HG02798 (cell line): ENCODE results near the gene MDH2.
"Not testable (repeated sequence)": the region's sequence is repeated elsewhere in the genome, so short reads cannot be mapped to it uniquely, and the experiment has no call there.

Source experiments
- ATAC-seq: cut with Tn5 transposase; IDR thresholded peaks from one replicate; pipeline ENCODE4 v1.9.1; 2021; ENCODE audit warnings: mild to moderate bottlenecking; ENCODE audit not compliant: unreplicated experiment, poor library complexity

The MDH2 gene

GRCh38 chr7:76069238-76069638, 21.3 kb downstream of the MDH2 start:
- no peak for ATAC-seq

DNA sequence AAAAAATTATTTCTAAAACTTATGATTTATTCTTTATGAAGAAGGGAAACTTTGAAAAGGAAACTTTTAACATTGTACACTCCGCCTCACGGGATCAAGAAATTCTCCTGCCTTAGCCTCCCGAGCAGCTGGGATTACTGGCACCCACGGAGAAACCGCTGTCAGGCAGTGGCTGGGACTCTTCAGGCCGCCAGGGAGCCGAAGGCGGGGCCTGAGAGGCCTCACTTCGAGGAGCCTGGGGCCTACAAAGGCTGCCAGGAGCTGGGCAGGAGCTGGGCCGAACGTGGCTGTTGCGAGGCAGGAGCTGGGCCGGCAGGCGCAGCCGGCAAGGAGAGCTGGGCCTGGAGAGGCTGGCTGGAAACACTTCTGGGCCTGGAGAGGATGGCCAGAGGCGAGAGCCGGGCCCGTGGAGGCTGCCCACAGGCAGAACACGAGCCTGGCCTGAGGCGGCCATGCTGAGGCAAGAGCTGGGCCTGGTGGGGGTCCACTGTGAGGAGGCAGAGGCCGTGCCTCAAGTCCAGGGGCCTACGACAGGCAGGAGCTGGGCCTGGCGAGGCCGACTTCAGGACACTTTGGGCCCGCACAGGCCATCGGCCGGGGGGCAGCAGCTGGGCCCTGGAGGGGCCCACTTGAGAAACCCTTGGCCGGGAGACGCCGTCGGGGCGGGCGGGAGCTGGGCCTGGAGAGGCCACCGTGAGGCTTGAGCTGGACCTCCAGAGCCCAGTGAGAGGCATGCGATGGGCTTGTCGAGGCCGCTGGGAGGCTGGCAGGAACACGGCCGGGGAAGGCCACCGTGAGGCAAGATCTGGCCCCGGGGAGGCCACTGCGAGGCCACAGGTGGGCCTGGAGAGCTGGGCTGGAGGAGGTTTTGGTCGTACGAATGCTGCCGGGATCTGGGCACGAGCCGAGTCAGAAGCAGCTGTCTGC, 23.7 kb downstream of the MDH2 start:
- ATAC-seq = no peak

GRCh38 chr7:76072243-76073148, 24.6 kb downstream of the MDH2 start:
- ATAC-seq = no peak

GRCh38 chr7:76073335-76073990, 25.6 kb downstream of the MDH2 start:
- ATAC-seq = no peak

GRCh38 chr7:76074306-76074971, 26.5 kb downstream of the MDH2 start:
- no peak for ATAC-seq

DNA sequence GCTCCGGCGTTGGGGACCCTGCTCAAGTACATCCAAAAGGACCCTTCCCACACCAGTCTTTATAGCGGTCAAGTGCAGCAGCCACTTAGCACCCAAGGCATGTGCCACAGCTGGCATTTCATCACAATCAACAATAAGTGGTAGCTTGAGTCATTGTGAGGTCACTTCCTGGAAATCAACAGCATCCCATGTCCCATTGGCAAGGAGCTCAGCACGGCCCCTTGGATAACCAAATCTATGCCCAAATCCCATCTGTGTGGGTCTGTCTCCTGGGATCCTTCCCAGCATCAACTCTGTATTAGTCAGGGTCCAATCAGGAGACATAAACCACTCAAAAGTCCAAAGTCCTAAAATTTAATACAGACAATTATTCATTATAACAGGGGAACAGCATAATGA, 27.1 kb downstream of the MDH2 start:
- ATAC-seq = no peak

DNA sequence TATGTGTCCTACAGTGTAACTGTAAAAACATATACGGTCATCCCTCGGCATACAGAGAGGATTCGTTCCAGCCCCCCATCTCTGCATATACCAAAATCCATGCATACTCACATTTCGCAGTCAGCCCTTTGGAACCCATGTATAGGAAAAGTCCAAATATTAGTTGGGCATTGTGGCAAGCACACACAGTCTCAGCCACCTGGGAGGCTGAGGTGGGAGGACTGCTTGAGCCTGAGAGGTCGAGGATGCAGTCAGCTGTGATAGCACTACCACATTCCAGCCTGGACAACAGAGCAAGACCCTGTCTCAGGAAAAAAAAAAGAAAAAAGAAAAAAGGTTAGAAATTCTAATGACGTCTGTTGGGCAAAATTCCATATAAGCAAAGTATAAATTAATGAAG, 29.1 kb downstream of the MDH2 start:
- ATAC-seq = no peak

- ATAC-seq = no peak
These were observed 29.5 kb downstream of the MDH2 start for GRCh38 chr7:76077435-76077834.

GRCh38 chr7:76080204-76080603, 32.3 kb downstream of the MDH2 start:
- ATAC-seq = no peak

GRCh38 chr7:76084115-76084514, 36.2 kb downstream of the MDH2 start:
- not testable (repeated sequence) for ATAC-seq

GRCh38 chr7:76086070-76086469, 38.2 kb downstream of the MDH2 start:
- no peak for ATAC-seq

DNA sequence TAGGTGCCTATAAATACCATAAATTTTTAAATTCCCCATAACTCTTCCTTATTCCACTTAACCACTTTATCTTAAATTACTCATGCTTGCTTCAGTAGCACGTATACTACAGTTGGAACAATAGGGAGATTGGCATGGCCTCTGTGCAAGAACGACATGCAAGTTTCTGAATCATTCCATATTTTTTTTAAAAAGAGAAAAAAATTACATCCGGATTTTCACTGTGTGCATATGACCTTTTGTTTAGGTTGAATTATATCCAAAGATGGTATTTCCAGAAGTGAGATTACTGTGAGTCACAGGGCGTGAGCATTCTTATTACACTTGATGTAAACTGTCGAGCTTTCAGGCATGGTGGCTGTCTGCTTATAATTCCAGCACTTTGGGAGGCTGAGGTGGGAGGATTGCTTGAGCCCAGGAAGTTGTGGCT, 39.5 kb downstream of the MDH2 start:
- not testable (repeated sequence) for ATAC-seq

GRCh38 chr7:76089865-76090475, 42.1 kb downstream of the MDH2 start:
- no peak for ATAC-seq

DNA sequence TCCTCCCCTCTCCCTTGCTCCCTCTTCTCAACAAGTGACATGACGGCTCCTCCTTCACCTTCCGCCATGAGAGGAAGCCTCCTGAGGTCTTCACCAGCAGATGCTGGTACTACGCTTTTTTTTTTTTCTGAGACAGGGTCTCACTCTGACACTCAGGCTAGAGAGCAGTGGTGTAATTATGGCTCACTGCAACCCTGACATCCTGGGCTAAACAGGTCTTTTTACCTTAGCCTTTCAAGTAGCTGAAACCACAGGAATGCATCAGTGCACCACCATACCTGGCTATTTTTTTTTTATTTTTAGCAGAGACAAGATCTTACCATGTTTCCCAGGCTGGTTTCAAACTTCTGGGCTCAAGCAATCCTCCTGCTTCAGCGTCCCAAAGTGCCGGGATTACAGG, 43.6 kb downstream of the MDH2 start:
- ATAC-seq = no peak

DNA sequence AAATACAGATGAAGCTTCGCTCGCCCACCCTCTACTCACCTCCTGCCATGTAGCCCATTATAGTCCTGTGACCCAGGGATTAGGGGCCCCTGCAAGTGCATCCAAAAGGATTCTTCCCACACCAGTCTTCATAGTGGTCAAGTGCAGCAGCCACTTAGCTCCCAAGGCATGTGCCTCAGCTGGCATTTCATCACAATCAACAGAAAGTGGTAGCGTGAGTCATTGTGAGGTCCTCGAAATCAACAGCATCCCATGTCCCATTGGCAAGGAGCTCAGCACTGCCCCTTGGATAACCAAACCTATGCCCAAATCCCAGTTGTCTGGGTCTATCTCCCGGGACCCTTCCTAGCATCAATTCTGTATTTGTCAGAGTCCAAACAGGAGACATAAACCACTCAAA, 45.6 kb downstream of the MDH2 start:
- not testable (repeated sequence) for ATAC-seq

DNA sequence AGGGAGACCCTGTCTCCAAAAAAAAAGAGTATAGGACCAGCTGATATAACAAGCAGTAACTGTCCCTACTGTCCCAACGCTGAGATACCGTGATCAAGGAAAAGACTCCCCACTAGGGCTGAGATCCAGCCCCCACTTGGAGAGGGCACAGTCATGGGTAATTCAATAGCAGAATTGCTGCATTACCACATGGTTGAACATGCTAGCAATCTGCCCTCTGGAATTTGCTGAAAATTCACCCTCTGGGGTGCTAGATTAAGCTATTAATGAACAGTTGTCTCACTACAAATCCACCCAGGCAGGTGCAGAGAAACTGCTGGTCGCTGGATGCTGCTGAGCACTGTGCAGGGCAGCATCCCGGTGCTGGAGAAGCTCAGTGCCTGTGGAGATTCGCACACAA, 46.4 kb downstream of the MDH2 start:
- not testable (repeated sequence) for ATAC-seq

DNA sequence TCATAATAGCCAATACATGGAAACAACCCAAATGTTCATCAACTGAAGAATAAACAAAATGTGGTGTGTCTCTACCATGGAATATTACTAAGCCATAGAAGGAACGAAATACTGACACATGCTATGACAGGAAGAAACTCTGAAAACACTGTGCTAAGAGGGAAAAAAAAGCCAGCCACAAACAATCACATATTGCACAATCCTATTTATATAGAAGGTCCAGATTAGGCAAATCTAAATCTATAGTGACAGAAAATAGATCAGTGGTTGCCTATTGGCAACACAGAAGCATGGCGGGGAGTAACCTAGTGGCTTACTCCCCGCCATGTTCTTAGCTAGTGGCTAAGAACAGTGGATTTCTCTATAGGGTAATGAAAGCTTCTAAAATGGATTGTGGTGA, 48.0 kb downstream of the MDH2 start:
- ATAC-seq = no peak

DNA sequence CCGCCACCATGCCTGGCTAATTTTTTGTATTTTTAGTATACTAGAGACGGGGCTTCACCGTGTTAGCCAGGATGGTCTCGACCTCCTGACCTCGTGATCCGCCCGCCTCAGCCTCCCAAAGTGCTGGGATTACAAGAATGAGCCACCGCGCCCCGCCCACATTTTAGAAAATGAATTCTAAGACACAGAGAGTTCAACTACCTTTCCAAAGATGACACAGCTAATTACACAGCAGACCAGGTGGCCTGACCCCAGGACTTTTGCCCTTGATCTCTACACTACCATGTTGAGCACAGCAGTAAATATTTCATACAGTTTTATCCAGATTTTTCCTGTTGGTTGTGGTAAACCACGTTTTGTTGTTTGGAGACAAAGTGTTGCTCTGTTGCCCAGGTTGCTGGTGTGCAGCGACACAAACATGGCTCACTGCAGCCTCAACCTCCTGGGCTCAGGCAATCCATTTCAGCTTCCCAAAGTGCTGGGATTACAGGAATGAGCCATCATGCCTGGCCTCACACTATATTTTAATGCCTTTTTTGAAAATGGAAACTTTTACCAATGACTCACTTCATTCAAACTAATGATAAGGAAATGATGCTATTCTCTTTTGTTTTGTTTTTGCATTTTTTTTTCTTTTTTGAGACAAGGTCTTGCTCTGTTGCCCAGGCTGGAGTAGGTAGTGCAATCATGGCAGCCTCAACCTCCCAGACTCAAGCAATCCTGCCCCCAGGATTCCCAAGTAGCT, 54.0 kb downstream of the MDH2 start:
- ATAC-seq = not testable (repeated sequence)

DNA sequence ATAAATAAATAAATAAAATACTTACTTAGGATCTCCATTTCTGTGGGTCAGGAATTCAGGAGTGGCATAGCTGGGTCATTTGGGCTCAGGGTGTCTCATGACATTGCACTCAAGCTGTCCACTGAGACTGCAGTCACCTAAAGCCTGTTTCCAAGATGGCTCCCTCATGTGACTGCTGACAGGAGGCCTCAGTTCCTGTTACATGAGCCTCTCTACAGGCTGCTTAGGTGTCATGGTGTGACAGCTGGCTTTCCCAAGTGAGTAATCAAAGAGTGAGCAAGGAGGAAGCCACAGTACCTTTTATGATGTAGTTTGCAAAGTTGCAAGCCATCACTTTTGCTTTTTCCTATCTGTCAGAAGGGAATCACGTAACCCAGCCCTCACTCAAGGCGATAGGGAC, 55.9 kb downstream of the MDH2 start:
- ATAC-seq = not testable (repeated sequence)
